GM10248 (cell line): ENCODE data around the gene MAEA.

ENCODE experiments used
- CTCF ChIA-PET: fragments of 300-600 bp; sonication (Branson Sonifier 250); formaldehyde crosslinking; extraction: SDS; loops from one replicate; lab custom pipeline; 2021; ENCODE audit warnings: antibody characterized with exemption; lab: Yijun Ruan, JAX
- POLR2A ChIA-PET: fragments of 350-650 bp; sonication (Branson Sonifier 250); formaldehyde crosslinking; extraction: SDS; loops from one replicate; lab custom pipeline; 2020; ENCODE audit warnings: antibody characterized with exemption; lab: Yijun Ruan, JAX
- DNase-seq: peaks from one replicate; pipeline ENCODE4 v3.0.0; 2012; ENCODE audit errors: extremely low spot score
- CTCF ChIP-seq: IDR thresholded peaks from 2 replicates; pipeline ENCODE4 v1.5.1; 2012; ENCODE audit warnings: mild to moderate bottlenecking, low read depth; ENCODE audit errors: extremely low read depth, missing control alignments, control extremely low read depth

MAEA gene

DNA sequence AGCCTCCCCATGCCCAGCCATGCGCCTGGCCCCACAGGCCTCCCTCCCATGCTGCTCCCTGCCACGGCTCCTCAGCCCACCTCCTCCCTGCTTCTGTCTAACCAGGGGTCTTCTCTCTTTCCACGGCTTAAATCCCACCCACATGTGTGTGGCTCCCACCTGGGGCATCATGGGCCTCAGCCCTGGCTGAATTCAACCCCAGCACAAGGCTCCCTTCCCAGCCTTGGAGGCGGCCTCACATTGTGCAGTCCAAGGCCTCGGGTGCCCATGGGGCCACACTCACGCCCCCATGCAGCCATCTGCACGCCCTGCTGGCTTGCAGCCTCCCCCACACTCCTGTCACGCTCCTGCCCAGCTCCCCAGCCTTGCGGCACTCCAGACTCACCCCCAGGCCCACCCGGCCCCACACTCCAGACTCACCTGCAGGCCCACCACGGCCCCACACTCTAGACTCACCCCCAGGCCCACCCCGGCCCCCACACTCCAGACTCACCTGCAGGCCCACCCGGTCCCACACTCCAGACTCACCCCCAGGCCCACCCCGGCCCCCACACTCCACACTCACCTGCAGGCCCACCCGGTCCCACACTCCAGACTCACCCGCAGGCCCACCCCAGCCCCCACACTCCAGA, 27.0 kb downstream of the MAEA start:
- TF ChIP-seq CTCF = no peak
- no peak for DNase-seq
- ChIA-PET CTCF (interaction anchor here (1.2 kb wide), 1 partner anchor 48 kb away, joined by 3 read pairs; no protein-coding TSS in a partner anchor), POLR2A (no interaction called here)

GRCh38 chr4:1317177-1318045, 27.7 kb downstream of the MAEA start:
- no peak for TF ChIP-seq CTCF
- CTCF ChIA-PET = no interaction called here
- POLR2A ChIA-PET = no interaction called here
- no peak for DNase-seq

DNA sequence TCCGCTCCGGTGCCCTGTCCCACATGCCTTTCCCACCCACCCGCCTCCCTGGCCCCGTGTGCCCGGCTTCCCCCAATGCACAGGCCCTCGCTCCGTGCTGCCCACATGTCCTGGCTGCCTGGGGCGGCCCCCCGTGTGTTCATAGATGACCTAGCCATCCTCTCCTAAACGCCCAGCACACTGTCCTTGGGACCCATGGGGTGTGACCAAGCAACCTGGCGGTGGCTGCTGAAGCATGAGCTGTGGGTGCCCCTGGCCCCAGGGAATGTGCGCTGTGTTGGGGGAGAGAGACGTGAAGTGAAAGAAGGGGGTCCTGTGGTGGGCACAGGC, 28.3 kb downstream of the MAEA start:
- no peak for DNase-seq
- POLR2A ChIA-PET = no interaction called here
- no peak for TF ChIP-seq CTCF
- CTCF ChIA-PET = interaction anchor here (1.2 kb wide), 1 partner anchor 17 kb away, joined by 3 read pairs; no protein-coding TSS in a partner anchor

GRCh38 chr4:1318488-1319213, 29.0 kb downstream of the MAEA start:
- TF ChIP-seq CTCF = no peak
- ChIA-PET CTCF (interaction anchor here (1.2 kb wide), 1 partner anchor 18 kb away, joined by 3 read pairs; no protein-coding TSS in a partner anchor), POLR2A (no interaction called here)
- no peak for DNase-seq

- DNase-seq = no peak
- ChIA-PET POLR2A (no interaction called here), CTCF (no interaction called here)
Measured at GRCh38 chr4:1321486-1321885, 31.8 kb downstream of the MAEA start.

More at GRCh38 chr4:1321486-1321885, 31.8 kb downstream of the MAEA start:
- no peak for TF ChIP-seq CTCF
